Activated CD4-positive, alpha-beta T cell treated with anti-CD3 and anti-CD28 coated beads for 36 hours (primary cell): ENCODE results near the gene KLRK1. TPM values are rescaled to one million over a fixed set of nuclear protein-coding genes. Genes with fewer than 3 reads are reported as not detected.
"Not testable (repeated sequence)": the region's sequence is repeated elsewhere in the genome, so short reads cannot be mapped to it uniquely, and the experiment has no call there.

Experiments used
- ATAC-seq: fragments of 200-7000 bp; cut with Tn5 transposase; one replicate; pipeline ENCODE4 v1.10.0; 2021; ENCODE audit warnings: mild to moderate bottlenecking, moderate library complexity
- CTCF ChIA-PET: fragments of 350-600 bp; sonication (Branson Sonifier 250); formaldehyde crosslinking; loops from one replicate; lab custom pipeline; 2021; ENCODE audit warnings: antibody characterized with exemption; lab: Charles Lee
- POLR2A ChIA-PET: fragments of 350-600 bp; sonication (Branson Sonifier 250); formaldehyde crosslinking; loops from one replicate; lab custom pipeline; 2021; ENCODE audit warnings: antibody characterized with exemption, inconsistent platforms; lab: Charles Lee
- DNase-seq: peaks from one replicate; pipeline ENCODE4 v3.0.0-alpha.2; 2020
- H3K27ac Mint-ChIP-seq: one replicate; pipeline ENCODE4 v1.8.0; 2021; ENCODE audit warnings: mixed read lengths
- H3K27me3 Mint-ChIP-seq: one replicate; pipeline ENCODE4 v1.8.0; 2021; ENCODE audit warnings: mixed read lengths
- H3K36me3 Mint-ChIP-seq: one replicate; pipeline ENCODE4 v1.8.0; 2021; ENCODE audit warnings: low read depth, mixed read lengths
- H3K4me1 Mint-ChIP-seq: one replicate; pipeline ENCODE4 v1.8.0; 2021; ENCODE audit warnings: mixed read lengths
- H3K4me3 Mint-ChIP-seq: one replicate; pipeline ENCODE4 v1.8.0; 2021; ENCODE audit warnings: mild to moderate bottlenecking, moderate library complexity, mixed read lengths
- H3K9me3 Mint-ChIP-seq: one replicate; pipeline ENCODE4 v1.8.0; 2021; ENCODE audit warnings: low read depth, mixed read lengths
- intact Hi-C, 2 experiments: fragments of 100-400 bp; cut with DNase I in 1 of 2; cut with micrococcal nuclease in 1 of 2; formaldehyde crosslinking; loops; one replicate each; pipeline versions ENCODE4 v1.14.2 to v1.15.1; 2022 to 2024; cut with DNase I, micrococcal nuclease
- total RNA-seq, 2 experiments: library from RNA; stranded (reverse); gene quantifications; one replicate each; pipeline ENCODE4 v1.2.3, GENCODE V29; 2021

Gene KLRK1
- total RNA-seq, 2 experiments from 2014 or later, result not detected

DNA sequence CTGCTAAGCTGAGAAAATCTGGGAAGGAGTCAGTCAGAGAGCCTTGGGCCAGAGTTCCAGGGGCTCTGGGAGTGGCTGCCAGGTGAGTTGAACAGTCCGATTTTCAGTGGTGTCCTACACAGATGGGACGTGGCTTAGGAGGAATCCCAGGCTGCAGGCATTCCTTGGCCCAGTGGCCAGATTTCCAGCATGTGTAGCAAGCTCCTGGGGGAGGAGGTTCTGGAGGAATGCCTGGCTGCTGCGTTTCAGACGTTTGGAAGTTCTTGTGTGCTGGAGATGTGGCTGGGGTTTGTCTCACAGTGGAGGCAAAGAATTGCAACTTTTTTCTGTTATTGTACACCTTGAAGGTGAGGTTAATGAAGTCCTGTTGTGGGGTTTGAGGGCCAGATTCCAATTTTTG lies 53.6 kb downstream of the KLRK1 start:
- ATAC-seq, H3K9me3 Mint-ChIP-seq, H3K36me3 Mint-ChIP-seq, POLR2A ChIA-PET, CTCF ChIA-PET, H3K27ac Mint-ChIP-seq, H3K4me3 Mint-ChIP-seq, DNase-seq, intact Hi-C loops, H3K4me1 Mint-ChIP-seq, H3K27me3 Mint-ChIP-seq: not testable (repeated sequence)

DNA sequence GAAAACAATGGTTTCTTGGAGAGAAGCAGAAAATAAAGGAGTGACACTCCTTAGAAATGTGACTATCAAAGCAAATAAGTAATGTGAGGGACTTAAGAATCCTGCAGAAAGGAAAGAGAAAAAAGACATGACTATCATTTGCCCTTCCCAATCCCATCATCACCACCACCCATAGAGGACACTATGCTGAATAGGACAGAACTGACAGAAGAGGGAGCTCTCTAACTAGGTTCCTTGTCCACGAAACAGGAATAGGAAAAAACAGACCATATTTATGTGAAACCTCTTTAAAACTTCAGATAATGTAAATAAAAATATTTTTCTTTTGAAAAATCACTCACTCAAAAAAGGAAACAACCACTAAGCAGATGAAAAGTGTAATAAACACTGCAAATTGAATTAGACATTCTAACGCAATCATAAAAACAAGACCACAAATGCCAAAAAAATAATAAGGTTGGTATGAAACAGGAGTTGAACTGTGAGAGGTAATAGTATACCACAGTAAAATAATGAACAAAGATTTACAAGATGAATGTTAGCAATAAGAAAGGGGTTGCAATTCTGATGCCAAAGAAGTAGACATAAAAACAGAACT lies 58.1 kb downstream of the KLRK1 start:
- peaks cover 3% of the 10 kb centered on the region for H3K9me3 Mint-ChIP-seq
- no peaks in the 10 kb centered on the region for H3K36me3 Mint-ChIP-seq
- CTCF ChIA-PET, result interaction anchor here (1.3 kb wide), 1 partner anchor 232 kb away, joined by 3 read pairs; no protein-coding TSS in a partner anchor

DNA sequence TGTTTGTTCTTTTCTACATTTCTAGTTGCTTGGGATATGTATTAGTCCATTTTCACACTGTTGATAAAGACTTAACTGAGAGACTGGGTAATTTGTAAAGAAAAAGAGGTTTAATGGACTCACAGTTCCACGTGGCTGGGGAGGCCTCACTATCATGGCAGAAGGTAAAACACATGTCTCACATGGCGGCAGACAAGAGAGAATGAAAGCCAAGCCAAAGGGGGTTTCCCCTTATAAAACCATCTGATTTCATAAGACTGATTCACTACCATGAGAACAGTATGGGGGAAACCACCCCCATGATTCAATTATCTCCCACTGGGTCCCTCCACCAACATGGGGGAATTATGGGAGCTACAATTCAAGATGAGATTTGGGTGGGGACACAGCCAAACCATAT lies 61.1 kb downstream of the KLRK1 start:
- peak; percentile 25 for DNase-seq
- CTCF ChIA-PET, result interaction anchor here (1.4 kb wide), 1 partner anchor 11 kb away, joined by 4 read pairs; no protein-coding TSS in a partner anchor
- H3K27ac Mint-ChIP-seq, POLR2A ChIA-PET, H3K9me3 Mint-ChIP-seq, H3K36me3 Mint-ChIP-seq, H3K4me3 Mint-ChIP-seq, H3K4me1 Mint-ChIP-seq: not testable (repeated sequence)
- ATAC-seq, result peak; percentile 58
- intact Hi-C loops, result loop anchor here in 1 of 2 experiments (5.0 kb wide), 1 partner anchor 36 kb away; no protein-coding TSS in a partner anchor
- H3K27me3 Mint-ChIP-seq, result peaks cover 10% of the 10 kb centered on the region

More for the DNA sequence above, 58.1 kb downstream of the KLRK1 start:
- ATAC-seq (peak; percentile 55), DNase-seq (no peak)
- POLR2A ChIA-PET, result no interaction called here
- no peak overlapping the region for H3K27ac Mint-ChIP-seq
- no peak overlapping the region for H3K4me3 Mint-ChIP-seq
- peaks cover 2% of the 10 kb centered on the region for H3K4me1 Mint-ChIP-seq
- no peaks in the 10 kb centered on the region for H3K27me3 Mint-ChIP-seq
- intact Hi-C loops, result loop anchor here (1.0 to 5.0 kb wide), 3 partner anchors 94 to 343 kb away; partner anchors contain the start of gene STYK1 (in 1 of the 2)

Other genes with a start within 250 kb of the KLRK1 start
- gene OLR1, start 217.9 kb downstream of the KLRK1 start, total RNA-seq, result not detected
- gene TMEM52B, start 211.0 kb downstream of the KLRK1 start, total RNA-seq, result not detected
- gene GABARAPL1, start 177.2 kb downstream of the KLRK1 start, total RNA-seq, result 1 to 10 TPM; 2.3 to 2.9 TPM
- under 1 TPM; 0.05 to 0.28 TPM for gene KLRD1, start 82.2 kb downstream of the KLRK1 start, total RNA-seq
- not detected for gene KLRC4, start 19.7 kb upstream of the KLRK1 start, total RNA-seq
- not detected for gene KLRC3, start 30.6 kb upstream of the KLRK1 start, total RNA-seq
- not detected for gene KLRC2, start 46.0 kb upstream of the KLRK1 start, total RNA-seq
- gene KLRC1, start 63.3 kb upstream of the KLRK1 start, total RNA-seq, result under 1 TPM in 1 of 2 experiments, not detected in 1; 0.21 TPM
- 1 to 10 TPM; 1.3 to 1.8 TPM for gene EIF2S3B, start 115.8 kb upstream of the KLRK1 start, total RNA-seq
- 10 to 100 TPM; 66.3 to 89.3 TPM for gene MAGOHB, start 223.6 kb upstream of the KLRK1 start, total RNA-seq